Measurements from ENCODE around the gene JAZF1. TPM values are rescaled to one million over a fixed set of nuclear protein-coding genes. Genes with fewer than 3 reads are reported as not detected.

The JAZF1 gene
- total and polyA plus RNA-seq, 10 of the 15 experiments (the other 5 are each of a cell fraction or from before 2014, with no cell fraction given) = 0.04 to 0.82 (median 0.15) TPM; not detected in 3

GRCh38 chr7:28020302-28020940 is 160.2 kb downstream of the JAZF1 start:
- no peak overlapping the region for H3K4me2 ChIP-seq (ENCODE audit: control insufficient read depth, insufficient read depth)
- peak; percentile 93 for ATAC-seq
- in situ Hi-C loops (cut with MboI) = no loop called here
- peak; percentile 89 for TF ChIP-seq RAD21 (IDR thresholded peaks at IDR 0.05; ENCODE audit: insufficient read depth, low read depth, low read length)
- no peak for TF ChIP-seq USF2 (IDR thresholded peaks at IDR 0.05; ENCODE audit: borderline replicate concordance, low read depth, low read length)
- TF ChIP-seq POU2F2 (IDR thresholded peaks at IDR 0.05; ENCODE audit: borderline replicate concordance, low read depth, low read length) = peak; percentile 90; the same call in 1 of the 3 replicates
- no peak for TF ChIP-seq EP300 (IDR thresholded peaks at IDR 0.05; ENCODE audit: borderline replicate concordance in 1 of 2, control insufficient read depth in 1 of 2, low read depth in 2 of 2, low read length in 2 of 2)
- no peak for TF ChIP-seq PBX3 (IDR thresholded peaks at IDR 0.05; ENCODE audit: insufficient replicate concordance, low read depth, low read length)
- no peak for TF ChIP-seq ZNF384 (IDR thresholded peaks at IDR 0.05; ENCODE audit: borderline replicate concordance, low read depth, low read length)
- TF ChIP-seq SIN3A (IDR thresholded peaks at IDR 0.05; ENCODE audit: low read depth, low read length) = no peak
- TF ChIP-seq USF1 (IDR thresholded peaks at IDR 0.05; ENCODE audit: borderline replicate concordance, extremely low read length, insufficient read depth, low read depth, low read length) = no peak
- no peak for TF ChIP-seq IRF4 (IDR thresholded peaks at IDR 0.05; ENCODE audit: low read depth, low read length)
- TF ChIP-seq PKNOX1 (IDR thresholded peaks at IDR 0.05) = 0 out of 2 replicates have a peak, but pooled peaks have one; percentile 5
- TF ChIP-seq ATF3 (IDR thresholded peaks at IDR 0.05; ENCODE audit: borderline replicate concordance, extremely low read depth, low read depth, low read length) = no peak
- TF ChIP-seq SMAD5 (IDR thresholded peaks at IDR 0.05; ENCODE audit: low read depth) = no peak
- TF ChIP-seq CTCF (IDR thresholded peaks at IDR 0.05 in 2 of 3, conservative IDR thresholded peaks at IDR 0.05 in 1 of 3; ENCODE audit: control insufficient read depth in 2 of 3, extremely low read depth in 1 of 3, insufficient read depth in 1 of 3, low read depth in 3 of 3, low read length in 3 of 3) = peak; percentile 82 to 93 (median 83)
- no peak for TF ChIP-seq LARP7 (IDR thresholded peaks at IDR 0.05)
- peak; percentile 48; the same call in 1 of the 2 replicates for TF ChIP-seq RUNX3 (IDR thresholded peaks at IDR 0.05; ENCODE audit: low read length)

More at GRCh38 chr7:28020302-28020940, 160.2 kb downstream of the JAZF1 start:
- Histone ChIP-seq H2AFZ (ENCODE audit: control insufficient read depth, low read depth, low read length) (no peak overlapping the region; the same call in 1 of the 2 replicates), H3K27me3 (replicated peaks in 1 of 2; ENCODE audit: control insufficient read depth in 2 of 2, insufficient read depth in 2 of 2, low read length in 1 of 2) (peaks cover 0 to 1% of the 10 kb centered on the region in 2 experiments; a peak in 1 of 4 replicates), H3K4me1 (ENCODE audit: control insufficient read depth, insufficient read depth, low read length) (no peaks in the 10 kb centered on the region), H3K27ac (ENCODE audit: control insufficient read depth, insufficient read depth) (no peak overlapping the region), H4K20me1 (ENCODE audit: control insufficient read depth, insufficient read depth) (no peaks in the 10 kb centered on the region; the same call in 1 of the 2 replicates), H3K4me3 (no peak overlapping the region), H3K9me3 (replicated peaks; ENCODE audit: control insufficient read depth, insufficient read depth, low read length) (no peaks in the 10 kb centered on the region), H3K79me2 (ENCODE audit: control insufficient read depth, insufficient read depth, low read length) (no peaks in the 10 kb centered on the region), H3K36me3 (ENCODE audit: control insufficient read depth in 2 of 2, insufficient read depth in 2 of 2, low read length in 1 of 2) (no peaks in the 10 kb centered on the region), H3K9ac (ENCODE audit: control insufficient read depth, insufficient read depth, low read length) (no peak overlapping the region)
- CTCF ChIA-PET = interaction anchor here (0.7 to 3.9 kb wide), 10 partner anchors 15 to 825 kb away, joined by 3 to 36 read pairs (median 3); no protein-coding TSS in a partner anchor
- FAIRE-seq = peak; percentile 98
- RAD21 ChIA-PET (ENCODE audit: unreplicated experiment) = interaction anchor here (1.0 to 2.0 kb wide), 2 partner anchors 98 to 824 kb away, joined by 3 to 7 read pairs; no protein-coding TSS in a partner anchor
- WGBS (ENCODE audit: insufficient coverage, insufficient replicate concordance, low lambda C conversion rate, missing lambda C conversion rate) = 9% methylated on average over 12 of the region's 12 CpGs
- intact Hi-C loops (cut with micrococcal nuclease; ENCODE audit: unreplicated experiment) = loop anchor here (1.0 to 5.0 kb wide), 4 partner anchors 98 to 824 kb away; no protein-coding TSS in a partner anchor
- DNase-seq (ENCODE audit: low read depth, low spot score) = peak; percentile 43
- BruUV-seq (replicated peaks) = no TSS peak
- SMC1A ChIA-PET (ENCODE audit: uncharacterized antibody, unreplicated experiment) = interaction anchor here (0.7 to 1.9 kb wide), 6 partner anchors 95 to 825 kb away, joined by 3 to 8 read pairs (median 4); no protein-coding TSS in a partner anchor
- POLR2A ChIA-PET = no interaction called here
